GM12878 (cell line): ENCODE results near the gene ICA1L. TPM values are rescaled to one million over a fixed set of nuclear protein-coding genes. Genes with fewer than 3 reads are reported as not detected.

Source experiments
- ATAC-seq: fragments of 200-7000 bp; cut with Tn5 transposase; 3 replicates; pipeline ENCODE4 v1.9.1; 2020; ENCODE audit warnings: mild to moderate bottlenecking, moderate library complexity
- BruUV-seq: library from RNA; stranded (reverse); fragments of 400-500 nt; replicated peaks from 2 replicates; lab custom pipeline; 2021; lab: Mats Ljungman, UMichigan
- CTCF ChIA-PET: fragments of 300-600 bp; sonication (Branson Sonifier 250); formaldehyde crosslinking; extraction: SDS; loops from one replicate; lab custom pipeline; 2021; ENCODE audit warnings: inconsistent platforms; lab: Yijun Ruan, JAX
- POLR2A ChIA-PET: fragments of 350-600 bp; formaldehyde crosslinking; extraction: SDS; loops from one replicate; lab custom pipeline; 2021; ENCODE audit warnings: inconsistent platforms; lab: Charles Lee
- RAD21 ChIA-PET: fragments of 300-600 bp; sonication (Branson Sonifier 250); formaldehyde crosslinking; loops from one replicate; lab custom pipeline; 2023; ENCODE audit warnings: antibody characterized with exemption; ENCODE audit not compliant: unreplicated experiment; lab: Charles Lee
- SMC1A ChIA-PET: fragments of 300-600 bp; sonication (Branson Sonifier 250); formaldehyde crosslinking; loops from one replicate; lab custom pipeline; 2023; ENCODE audit not compliant: unreplicated experiment, uncharacterized antibody; lab: Charles Lee
- DNase-seq: peaks from one replicate; pipeline ENCODE4 v3.0.0-alpha.2; 2011; ENCODE audit warnings: low read depth, low spot score
- FAIRE-seq: peaks from 3 replicates; lab custom pipeline; 2011; peaks lifted over from hg19 to GRCh38; lab: Jason Lieb, UNC
- H2AFZ ChIP-seq: 2 replicates; pipeline ENCODE4 v1.6.0; 2011; ENCODE audit warnings: low read depth, low read length, control low read depth; ENCODE audit not compliant: control insufficient read depth
- H3K27ac ChIP-seq: 2 replicates; pipeline ENCODE4 v1.5.1; 2011; ENCODE audit warnings: control low read depth; ENCODE audit not compliant: control insufficient read depth, insufficient read depth
- H3K27me3 ChIP-seq, 2 experiments: replicated peaks in 1 of 2; 2 replicates each; pipeline versions ENCODE4 v1.6.0 to v1.6.1; 2011; ENCODE audit warnings: low read length in 1 of 2; ENCODE audit not compliant: control insufficient read depth in 2 of 2, insufficient read depth in 2 of 2
- H3K36me3 ChIP-seq, 2 experiments: 2 replicates each; pipeline ENCODE4 v1.5.1; 2011; ENCODE audit warnings: low read length in 1 of 2; ENCODE audit not compliant: control insufficient read depth in 2 of 2, insufficient read depth in 2 of 2
- H3K4me1 ChIP-seq: 2 replicates; pipeline ENCODE4 v1.6.1; 2011; ENCODE audit warnings: mild to moderate bottlenecking, low read length, moderate library complexity, mixed read lengths; ENCODE audit not compliant: control insufficient read depth, insufficient read depth
- H3K4me2 ChIP-seq: 2 replicates; pipeline ENCODE4 v1.6.0; 2011; ENCODE audit warnings: control low read depth; ENCODE audit not compliant: control insufficient read depth, insufficient read depth
- H3K4me3 ChIP-seq: fragments of 200-600 bp; sonication (generic); 2 replicates; pipeline ENCODE4 v1.5.1; 2016
- H3K79me2 ChIP-seq: 2 replicates; pipeline ENCODE4 v1.6.0; 2011; ENCODE audit warnings: low read length; ENCODE audit not compliant: control insufficient read depth, insufficient read depth
- H3K9ac ChIP-seq: 2 replicates; pipeline ENCODE4 v1.8.0; 2011; ENCODE audit warnings: low read length, control low read depth, mixed read lengths; ENCODE audit not compliant: control insufficient read depth, insufficient read depth
- H3K9me3 ChIP-seq: replicated peaks from 3 replicates; pipeline ENCODE4 v1.5.1; 2011; ENCODE audit warnings: mild to moderate bottlenecking, low read length; ENCODE audit not compliant: control insufficient read depth, insufficient read depth
- H4K20me1 ChIP-seq: 2 replicates; pipeline ENCODE4 v1.6.0; 2011; ENCODE audit not compliant: control insufficient read depth, insufficient read depth
- ATF7 ChIP-seq: fragments of 450-650 bp; IDR thresholded peaks from 2 replicates; pipeline ENCODE4 v1.6.1; 2016; ENCODE audit warnings: low read depth, mild to moderate bottlenecking
- BHLHE40 ChIP-seq, 2 experiments: fragments of 450-650 bp in 1 of 2; IDR thresholded peaks; 2 replicates each; pipeline ENCODE4 v1.6.1; 2011 to 2017; ENCODE audit warnings: low read depth in 2 of 2, borderline replicate concordance in 1 of 2, improper control_type of control experiment in 1 of 2, low read length in 1 of 2, mild to moderate bottlenecking in 1 of 2
- ELK1 ChIP-seq: IDR thresholded peaks from 2 replicates; pipeline ENCODE4 v1.6.1; 2012; ENCODE audit warnings: low read depth, low read length, improper control_type of control experiment
- EP300 ChIP-seq, 2 experiments: fragments of 150-350 bp in 1 of 2; IDR thresholded peaks; 2 replicates each; pipeline ENCODE4 v1.6.1; 2011 to 2012; ENCODE audit warnings: low read depth in 2 of 2, low read length in 2 of 2, borderline replicate concordance in 1 of 2, improper control_type of control experiment in 1 of 2, inconsistent platforms in 1 of 2; ENCODE audit not compliant: control insufficient read depth in 1 of 2
- KDM1A ChIP-seq: fragments of 200-600 bp; sonication (generic); IDR thresholded peaks from 2 replicates; pipeline ENCODE4 v1.6.1; 2016; ENCODE audit warnings: borderline replicate concordance
- LARP7 ChIP-seq: fragments of 450-650 bp; IDR thresholded peaks from 2 replicates; pipeline ENCODE4 v1.6.1; 2017; ENCODE audit warnings: mild to moderate bottlenecking
- MTA2 ChIP-seq: fragments of 450-650 bp; IDR thresholded peaks from 2 replicates; pipeline ENCODE4 v1.6.1; 2016; ENCODE audit warnings: low read depth, mild to moderate bottlenecking, moderate library complexity
- SMAD5 ChIP-seq: IDR thresholded peaks from 2 replicates; pipeline ENCODE4 v1.6.1; 2016; ENCODE audit warnings: antibody characterized with exemption, low read depth
- SMARCA5 ChIP-seq: fragments of 450-650 bp; IDR thresholded peaks from 2 replicates; pipeline ENCODE4 v1.6.1; 2017; ENCODE audit warnings: mild to moderate bottlenecking
- STAT1 ChIP-seq: fragments of 450-650 bp; conservative IDR thresholded peaks from 2 replicates; pipeline ENCODE4 v1.6.1; 2014; ENCODE audit warnings: antibody characterized with exemption, mild to moderate bottlenecking
- STAT3 ChIP-seq: IDR thresholded peaks from 2 replicates; pipeline ENCODE4 v1.6.1; 2011; ENCODE audit warnings: low read depth, low read length, improper control_type of control experiment
- ZBTB4 ChIP-seq: fragments of 450-650 bp; formaldehyde crosslinking; IDR thresholded peaks from 2 replicates; pipeline ENCODE4 v1.4.0; 2022; ENCODE audit warnings: mild to moderate bottlenecking, moderate library complexity
- ZNF217 ChIP-seq: fragments of 450-650 bp; IDR thresholded peaks from 2 replicates; pipeline ENCODE4 v1.6.1; 2017; ENCODE audit warnings: antibody characterized with exemption, mild to moderate bottlenecking
- WGBS: methylation state at CpG from one replicate; pipeline ENCODE4 v1.1.6; 2016; ENCODE audit warnings: low lambda C conversion rate; ENCODE audit not compliant: insufficient replicate concordance, insufficient coverage; ENCODE audit errors: missing lambda C conversion rate; 5-methylcytosine and 5-hydroxymethylcytosine counted together
- in situ Hi-C: fragments of 300-500 bp; cut with MboI; formaldehyde crosslinking; loops from 9 replicates; pipeline ENCODE4 v1.14.3; 2018; ENCODE audit warnings: mixed read lengths
- intact Hi-C: fragments of 100-400 bp; cut with micrococcal nuclease; formaldehyde crosslinking; loops from one replicate; pipeline ENCODE4 v1.14.2; 2022; ENCODE audit not compliant: unreplicated experiment
- polyA plus RNA-seq, 11 experiments: library from polyadenylated mRNA; depleted of rRNA in 4 of 11; unstranded in 6 of 11; stranded (reverse) in 5 of 11; fragments of >200 nt; fragmentation: Nextera tagmentation in 4 of 11; fragmentation: Illumina TruSeq in 1 of 11; extraction: Ambion mirVana in 4 of 11; extraction: Trizol in 1 of 11; gene quantifications; 1 replicate in 1 of 11; 2 replicates in 10 of 11; pipeline versions ENCODE4 v1.2.1 to v1.2.3, GENCODE V29; 2011 to 2016; ENCODE audit warnings: inconsistent platforms in 2 of 11, missing spikeins in 2 of 11, low read depth in 1 of 11
- total RNA-seq, 4 experiments: library from RNA; depleted of rRNA in 3 of 4; stranded (reverse); fragments of >200 nt in 3 of 4; fragmentation: Illumina TruSeq in 1 of 4; extraction: Trizol in 1 of 4; gene quantifications; 2 replicates each; pipeline versions ENCODE4 v1.2.1 to v1.2.3, GENCODE V29; 2013 to 2021

ICA1L gene
- total and polyA plus RNA-seq, 10 of the 15 experiments (the other 5 are each of a cell fraction or from before 2014, with no cell fraction given): 0.85 to 7.4 (median 3.6) TPM

GRCh38 chr2:202771741-202772460 lies 99.7 kb downstream of the ICA1L start:
- Histone ChIP-seq H3K9ac (no peak overlapping the region), H4K20me1 (no peaks in the 10 kb centered on the region), H2AFZ (no peak overlapping the region), H3K27ac (no peak overlapping the region), H3K4me2 (no peak overlapping the region), H3K9me3 (no peaks in the 10 kb centered on the region), H3K4me3 (no peak overlapping the region), H3K4me1 (no peaks in the 10 kb centered on the region), H3K79me2 (no peaks in the 10 kb centered on the region), H3K36me3 (no peaks in the 10 kb centered on the region), H3K27me3 (no peaks in the 10 kb centered on the region)
- ChIA-PET POLR2A (interaction anchor here (0.6 kb wide), 1 partner anchor 350 kb away, joined by 3 read pairs; no protein-coding TSS in a partner anchor), RAD21 (no interaction called here), SMC1A (interaction anchor here (1.8 kb wide), 1 partner anchor 27 kb away, joined by 3 read pairs; no protein-coding TSS in a partner anchor), CTCF (no interaction called here)
- intact Hi-C loops: no loop called here
- no peak for TF ChIP-seq ELK1
- no peak for TF ChIP-seq ATF7
- TF ChIP-seq STAT1: no peak
- no peak for ATAC-seq
- DNase-seq: no peak
- FAIRE-seq: no peak
- no TSS peak for BruUV-seq
- in situ Hi-C loops: no loop called here
- WGBS: 95% methylated on average over 7 of the region's 7 CpGs

- no peaks in the 10 kb centered on the region for H3K4me1 ChIP-seq
- H3K9me3 ChIP-seq: no peaks in the 10 kb centered on the region
- no peak for ATAC-seq
- no peak overlapping the region for H3K27ac ChIP-seq
- intact Hi-C loops (no loop called here), in situ Hi-C loops (no loop called here)
- no peak overlapping the region for H3K4me2 ChIP-seq
- H2AFZ ChIP-seq: no peak overlapping the region
- no peak for FAIRE-seq
- DNase-seq: no peak
- H4K20me1 ChIP-seq: no peaks in the 10 kb centered on the region
- no peaks in the 10 kb centered on the region for H3K27me3 ChIP-seq
- no peaks in the 10 kb centered on the region for H3K79me2 ChIP-seq
- ChIA-PET CTCF (interaction anchor here (1.0 to 1.3 kb wide), 2 partner anchors 16 to 183 kb away, joined by 3 read pairs; no protein-coding TSS in a partner anchor), POLR2A (interaction anchor here (0.6 kb wide), 1 partner anchor 350 kb away, joined by 3 read pairs; no protein-coding TSS in a partner anchor), RAD21 (no interaction called here), SMC1A (interaction anchor here (1.8 kb wide), 1 partner anchor 28 kb away, joined by 3 read pairs; no protein-coding TSS in a partner anchor)
- no peak overlapping the region for H3K4me3 ChIP-seq
- no peaks in the 10 kb centered on the region for H3K36me3 ChIP-seq
- WGBS: 96% methylated on average over 1 of the region's 1 CpG
- H3K9ac ChIP-seq: no peak overlapping the region
- BruUV-seq: no TSS peak
- no peak for TF ChIP-seq LARP7
- TF ChIP-seq SMAD5: no peak
- no peak for TF ChIP-seq ATF7
- TF ChIP-seq SMARCA5: no peak
- TF ChIP-seq ZNF217: no peak
- TF ChIP-seq STAT3: no peak
- no peak for TF ChIP-seq EP300 (IDR thresholded peaks at IDR 0.05; ENCODE audit: borderline replicate concordance in 1 of 2, control insufficient read depth in 1 of 2, low read depth in 2 of 2, low read length in 2 of 2)
- TF ChIP-seq MTA2: no peak
- TF ChIP-seq KDM1A: no peak
- no peak for TF ChIP-seq BHLHE40 (IDR thresholded peaks at IDR 0.05; ENCODE audit: borderline replicate concordance in 1 of 2, low read depth in 2 of 2, low read length in 1 of 2)
- no peak for TF ChIP-seq ZBTB4 (CRISPR knock-in tag)
These were observed 100.2 kb downstream of the ICA1L start for GRCh38 chr2:202771336-202771735.
